Measurements from ENCODE around the gene ALDH3B1. TPM values are rescaled to one million over a fixed set of nuclear protein-coding genes. Genes with fewer than 3 reads are reported as not detected.

Gene ALDH3B1
- total and polyA plus RNA-seq, 9 of the 15 experiments (the other 6 are each of a cell fraction or from before 2014, with no cell fraction given): 0.01 to 0.35 (median 0.07) TPM; not detected in 2

GRCh38 chr11:68030318-68031143 is 20.4 kb downstream of the ALDH3B1 start, which contains the start of gene NDUFS8 (continued):
- TF ChIP-seq SREBF2 (CRISPR knock-in tag; IDR thresholded peaks at IDR 0.05) (no peak), ZNF445 (CRISPR knock-in tag; IDR thresholded peaks at IDR 0.05; ENCODE audit: low read depth) (no peak), KDM5B (IDR thresholded peaks at IDR 0.05; ENCODE audit: insufficient replicate concordance, low read depth, low read length) (peak; percentile 68), MCM7 (IDR thresholded peaks at IDR 0.05) (no peak), ZNF175 (CRISPR knock-in tag; IDR thresholded peaks at IDR 0.05; ENCODE audit: low read depth) (peak; percentile 40; the same call in 1 of the 2 replicates), ZMIZ1 (IDR thresholded peaks at IDR 0.05; ENCODE audit: low read depth in 2 of 2, low read length in 2 of 2) (no peak), GABPB1 (CRISPR knock-in tag; IDR thresholded peaks at IDR 0.05) (peak; percentile 89), KAT7 (CRISPR knock-in tag; IDR thresholded peaks at IDR 0.05; ENCODE audit: borderline replicate concordance) (0 out of 2 replicates have a peak, but pooled peaks have one; percentile 67), ZBTB11 (CRISPR knock-in tag; IDR thresholded peaks at IDR 0.05) (peak in 1 of 3 experiments; percentile 54; a peak in 1 of 6 replicates), CGGBP1 (CRISPR knock-in tag; IDR thresholded peaks at IDR 0.05) (no peak), CHCHD3 (CRISPR knock-in tag; IDR thresholded peaks at IDR 0.05) (peak; percentile 34; the same call in 1 of the 2 replicates), PCBP1 (IDR thresholded peaks at IDR 0.05; ENCODE audit: low read depth, low read length, poor library complexity, severe bottlenecking) (no peak), CTCFL (IDR thresholded peaks at IDR 0.05; ENCODE audit: borderline replicate concordance, insufficient read depth, low read depth, low read length, poor library complexity, severe bottlenecking) (no peak), TBP (optimal IDR thresholded peaks at IDR 0.05; ENCODE audit: low read depth, low read length) (peak; percentile 91), CHD4 (IDR thresholded peaks at IDR 0.05; ENCODE audit: insufficient read depth, insufficient replicate concordance, low read depth, low read length, poor library complexity, severe bottlenecking) (no peak)

Data from K562 (cell line).